Measurements from ENCODE around the gene LEO1.

Gene LEO1

DNA sequence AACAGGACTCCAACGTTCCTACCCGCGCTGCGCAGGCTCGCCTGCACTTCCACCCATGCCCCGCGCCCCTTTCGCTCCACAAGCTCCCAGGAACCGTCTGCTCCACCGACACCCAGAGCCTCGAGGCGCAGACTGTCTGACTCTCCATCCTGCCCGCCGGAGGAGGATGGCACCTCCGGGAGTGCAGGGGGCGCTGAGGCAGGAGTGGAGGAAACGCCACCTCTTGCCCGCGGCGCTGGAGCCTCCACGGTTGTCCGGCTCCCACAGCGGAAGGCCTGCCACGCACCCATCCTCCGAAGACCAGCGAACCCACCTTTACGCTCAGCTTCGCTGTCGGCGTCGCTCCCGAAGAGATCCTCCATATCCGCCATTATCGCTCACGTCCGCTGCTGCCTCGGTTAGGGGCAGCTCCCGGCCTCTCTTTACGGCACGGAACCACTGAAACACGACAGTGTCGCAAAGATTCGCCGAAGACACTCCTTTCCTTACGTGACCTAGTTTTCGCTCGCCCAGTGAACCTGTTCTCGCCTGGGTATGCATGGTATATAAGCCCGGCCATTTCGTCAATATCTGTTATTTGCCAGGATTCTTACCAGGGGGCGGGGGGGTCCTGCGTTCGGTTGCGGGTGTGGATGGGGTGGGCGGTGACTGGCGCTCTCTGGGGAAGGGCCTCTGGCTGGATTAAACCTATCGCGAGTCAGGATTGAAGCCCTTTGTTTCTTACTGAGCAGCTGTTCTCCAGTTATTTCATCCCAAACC, at the start of gene LEO1:
LEO1 (minus strand) TSS at position 404 of the 759 bp plus-strand sequence; CDS start at position 371, 33 bp downstream.
- Histone ChIP-seq H2AFZ (ENCODE audit: low read length) (peak within 1 kb of the TSS; percentile 94), H4K20me1 (ENCODE audit: insufficient read depth, low read length, poor library complexity, severe bottlenecking) (peaks cover 12% of the 10 kb centered on the region), H3K9me2 (replicated peaks; ENCODE audit: low read depth, low read length) (no peaks in the 10 kb centered on the region), H3F3A (ENCODE audit: low read depth) (no peaks in the 10 kb centered on the region), H3K4me2 (ENCODE audit: low read depth, low read length, poor library complexity, severe bottlenecking) (peak within 1 kb of the TSS; percentile 85), H3K4me1 (ENCODE audit: insufficient read depth, low read length, poor library complexity, severe bottlenecking) (peaks cover 11% of the 10 kb centered on the region), H3K9ac (ENCODE audit: low read depth, low read length, poor library complexity, severe bottlenecking) (peak within 1 kb of the TSS; percentile 81), H3K4me3 (ENCODE audit: low read length, poor library complexity, severe bottlenecking) (peak within 1 kb of the TSS; percentile 85), H3K79me2 (ENCODE audit: insufficient read depth, low read length) (peaks cover 55% of the 10 kb centered on the region), H3K36me3 (ENCODE audit: insufficient read depth, low read length) (0 out of 2 replicates have a peak, but pooled peaks cover 4% of the 10 kb centered on the region), H3K9me3 (ENCODE audit: insufficient read depth, low read depth, low read length) (peaks cover 12% of the 10 kb centered on the region), H3K27me3 (ENCODE audit: insufficient read depth, low read length, poor library complexity, severe bottlenecking) (no peaks in the 10 kb centered on the region)
- TF ChIP-seq, protein P1, sequence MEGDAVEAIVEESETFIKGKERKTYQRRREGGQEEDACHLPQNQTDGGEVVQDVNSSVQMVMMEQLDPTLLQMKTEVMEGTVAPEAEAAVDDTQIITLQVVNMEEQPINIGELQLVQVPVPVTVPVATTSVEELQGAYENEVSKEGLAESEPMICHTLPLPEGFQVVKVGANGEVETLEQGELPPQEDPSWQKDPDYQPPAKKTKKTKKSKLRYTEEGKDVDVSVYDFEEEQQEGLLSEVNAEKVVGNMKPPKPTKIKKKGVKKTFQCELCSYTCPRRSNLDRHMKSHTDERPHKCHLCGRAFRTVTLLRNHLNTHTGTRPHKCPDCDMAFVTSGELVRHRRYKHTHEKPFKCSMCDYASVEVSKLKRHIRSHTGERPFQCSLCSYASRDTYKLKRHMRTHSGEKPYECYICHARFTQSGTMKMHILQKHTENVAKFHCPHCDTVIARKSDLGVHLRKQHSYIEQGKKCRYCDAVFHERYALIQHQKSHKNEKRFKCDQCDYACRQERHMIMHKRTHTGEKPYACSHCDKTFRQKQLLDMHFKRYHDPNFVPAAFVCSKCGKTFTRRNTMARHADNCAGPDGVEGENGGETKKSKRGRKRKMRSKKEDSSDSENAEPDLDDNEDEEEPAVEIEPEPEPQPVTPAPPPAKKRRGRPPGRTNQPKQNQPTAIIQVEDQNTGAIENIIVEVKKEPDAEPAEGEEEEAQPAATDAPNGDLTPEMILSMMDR (conservative IDR thresholded peaks at IDR 0.05; ENCODE audit: low read length): peak; percentile 51
- TF ChIP-seq EZH2phosphoT487 (IDR thresholded peaks at IDR 0.05; ENCODE audit: borderline replicate concordance): no peak

DNA sequence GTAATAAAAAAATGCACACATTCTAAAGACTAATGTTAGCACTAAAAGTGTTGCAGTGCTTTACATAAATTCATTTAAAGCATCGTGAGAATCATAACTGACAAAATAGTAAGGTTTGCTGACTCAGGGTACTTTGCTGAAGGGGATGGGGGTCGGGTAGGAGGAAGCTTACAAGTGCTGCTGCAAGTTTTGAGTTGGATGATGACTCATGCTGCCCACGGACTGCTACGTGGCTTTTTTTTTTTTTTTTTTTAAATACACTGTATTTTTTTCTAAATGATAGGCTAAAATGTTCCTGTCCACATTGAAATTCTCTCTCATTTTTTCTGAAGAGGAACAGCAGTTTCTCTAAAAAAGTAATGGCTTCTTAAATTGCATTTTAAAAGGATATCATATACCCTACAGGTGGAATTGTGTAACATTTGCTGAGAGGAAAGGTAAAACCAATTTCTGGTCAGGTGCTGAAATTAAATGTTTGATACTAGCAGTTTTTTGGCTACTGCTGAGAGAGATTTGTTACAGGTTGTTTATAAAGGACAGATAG, 49.6 kb upstream of the LEO1 start:
- H3K4me1 ChIP-seq (ENCODE audit: insufficient read depth, low read length, poor library complexity, severe bottlenecking): peaks cover 37% of the 10 kb centered on the region
- no peaks in the 10 kb centered on the region for H3K36me3 ChIP-seq (ENCODE audit: insufficient read depth, low read length)
- no peaks in the 10 kb centered on the region for H3K27me3 ChIP-seq (ENCODE audit: insufficient read depth, low read length, poor library complexity, severe bottlenecking)
- H3K4me2 ChIP-seq (ENCODE audit: low read depth, low read length, poor library complexity, severe bottlenecking): peak overlapping the region; percentile 89
- peaks cover 58% of the 10 kb centered on the region for H4K20me1 ChIP-seq (ENCODE audit: insufficient read depth, low read length, poor library complexity, severe bottlenecking)
- no peaks in the 10 kb centered on the region for H3K9me2 ChIP-seq (replicated peaks; ENCODE audit: low read depth, low read length)
- no peak for TF ChIP-seq EZH2phosphoT487 (IDR thresholded peaks at IDR 0.05; ENCODE audit: borderline replicate concordance)
- TF ChIP-seq, protein P1 (conservative IDR thresholded peaks at IDR 0.05; ENCODE audit: low read length): peak; percentile 17; the same call in 1 of the 2 replicates
- H3K9me3 ChIP-seq (ENCODE audit: insufficient read depth, low read depth, low read length): no peaks in the 10 kb centered on the region
- H3K79me2 ChIP-seq (ENCODE audit: insufficient read depth, low read length): peaks cover 67% of the 10 kb centered on the region
- H3K9ac ChIP-seq (ENCODE audit: low read depth, low read length, poor library complexity, severe bottlenecking): peak overlapping the region; percentile 85
- H3F3A ChIP-seq (ENCODE audit: low read depth): no peaks in the 10 kb centered on the region
- H3K4me3 ChIP-seq (ENCODE audit: low read length, poor library complexity, severe bottlenecking): peak overlapping the region; percentile 86
- H2AFZ ChIP-seq (ENCODE audit: low read length): no peak overlapping the region

DNA sequence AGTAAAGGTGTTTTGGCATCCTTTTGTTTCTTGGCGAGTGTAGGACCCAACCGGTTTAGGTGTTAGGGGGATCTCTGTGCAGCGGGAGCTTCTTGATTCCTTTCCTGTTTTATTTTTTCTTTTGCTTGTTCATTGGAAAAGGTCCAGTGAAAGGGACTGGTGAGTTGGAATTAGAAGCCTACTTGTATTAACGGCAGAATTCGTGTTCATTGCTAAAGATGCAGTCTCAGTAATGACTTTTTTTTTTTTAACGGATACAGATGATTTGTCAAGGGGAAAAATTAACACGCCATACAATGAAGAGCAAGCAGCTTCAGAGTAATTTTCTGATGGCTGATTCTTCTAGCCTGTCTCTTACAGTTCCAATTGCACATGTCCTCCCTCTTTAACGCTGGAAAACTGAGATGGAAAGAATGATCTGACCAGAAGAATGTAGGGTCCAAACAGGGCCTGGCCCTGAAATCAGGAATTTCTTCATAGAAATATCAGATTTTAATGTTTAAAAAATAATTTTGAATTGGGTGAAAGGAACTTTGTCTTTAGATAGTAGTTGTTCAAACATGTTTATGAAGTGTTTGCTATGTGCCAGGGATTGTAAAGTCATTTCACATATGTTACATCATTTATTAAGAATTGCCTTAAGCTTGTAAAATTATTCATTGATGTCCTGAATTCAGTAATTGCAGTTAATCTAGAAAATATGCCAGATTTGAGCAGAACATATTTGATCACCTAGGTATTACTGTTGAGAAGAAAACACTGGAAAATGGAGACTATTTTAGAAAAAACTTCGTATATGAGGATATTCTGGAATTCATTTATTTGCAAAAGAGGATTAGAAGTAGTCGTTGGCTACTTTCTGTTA, 48.9 kb upstream of the LEO1 start:
- Histone ChIP-seq H2AFZ (ENCODE audit: low read length) (no peak overlapping the region), H3K79me2 (ENCODE audit: insufficient read depth, low read length) (peaks cover 59% of the 10 kb centered on the region), H3K4me3 (ENCODE audit: low read length, poor library complexity, severe bottlenecking) (peak overlapping the region; percentile 86), H3K9me3 (ENCODE audit: insufficient read depth, low read depth, low read length) (no peaks in the 10 kb centered on the region), H3K9me2 (replicated peaks; ENCODE audit: low read depth, low read length) (no peaks in the 10 kb centered on the region), H3K4me2 (ENCODE audit: low read depth, low read length, poor library complexity, severe bottlenecking) (peak overlapping the region; percentile 89), H3K36me3 (ENCODE audit: insufficient read depth, low read length) (no peaks in the 10 kb centered on the region), H3K4me1 (ENCODE audit: insufficient read depth, low read length, poor library complexity, severe bottlenecking) (peaks cover 37% of the 10 kb centered on the region), H3K9ac (ENCODE audit: low read depth, low read length, poor library complexity, severe bottlenecking) (peak overlapping the region; percentile 85), H3F3A (ENCODE audit: low read depth) (no peaks in the 10 kb centered on the region), H4K20me1 (ENCODE audit: insufficient read depth, low read length, poor library complexity, severe bottlenecking) (peaks cover 51% of the 10 kb centered on the region), H3K27me3 (ENCODE audit: insufficient read depth, low read length, poor library complexity, severe bottlenecking) (no peaks in the 10 kb centered on the region)
- TF ChIP-seq EZH2phosphoT487 (IDR thresholded peaks at IDR 0.05; ENCODE audit: borderline replicate concordance): no peak
- TF ChIP-seq, protein P1 (conservative IDR thresholded peaks at IDR 0.05; ENCODE audit: low read length): no peak

Data from Loucy (cell line).